GM18507 (cell line): ENCODE data around the gene GLYR1.

ENCODE experiments used
- DNase-seq: peaks from one replicate; pipeline ENCODE4 v3.0.0; 2011; ENCODE audit warnings: low read depth; ENCODE audit not compliant: insufficient read length; ENCODE audit errors: extremely low spot score
- FAIRE-seq: peaks from 2 replicates; lab custom pipeline; 2011; peaks lifted over from hg19 to GRCh38; lab: Jason Lieb, UNC

GLYR1 gene

DNA sequence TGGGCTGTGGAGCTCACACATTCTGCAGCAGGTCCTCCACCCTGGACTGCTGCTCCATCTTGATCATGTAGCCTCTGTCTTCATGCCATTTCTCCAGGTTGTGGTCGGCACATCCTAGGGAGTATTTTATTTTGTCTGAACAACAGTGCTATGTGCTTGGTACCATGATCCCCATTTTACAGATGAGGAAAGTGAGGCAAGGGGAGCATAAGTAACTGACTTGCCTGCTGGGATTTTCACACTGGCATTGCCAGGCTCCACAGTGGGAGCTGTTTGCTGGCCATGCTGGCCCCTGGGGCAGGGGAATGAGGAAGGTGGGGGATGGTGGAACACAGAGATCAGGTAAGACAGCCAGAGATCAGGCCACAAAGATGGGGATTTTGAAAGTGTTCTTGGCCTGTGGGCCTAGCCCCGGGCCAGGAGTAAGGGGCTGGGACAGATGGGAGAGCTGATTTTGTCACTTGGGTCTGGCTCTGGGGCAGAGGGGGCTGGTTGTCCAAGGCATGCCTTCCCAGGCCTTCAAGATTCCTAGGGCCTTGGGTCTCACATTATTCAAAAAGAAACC lies 70.9 kb downstream of the GLYR1 start:
- DNase-seq (no peak), FAIRE-seq (no peak)

DNA sequence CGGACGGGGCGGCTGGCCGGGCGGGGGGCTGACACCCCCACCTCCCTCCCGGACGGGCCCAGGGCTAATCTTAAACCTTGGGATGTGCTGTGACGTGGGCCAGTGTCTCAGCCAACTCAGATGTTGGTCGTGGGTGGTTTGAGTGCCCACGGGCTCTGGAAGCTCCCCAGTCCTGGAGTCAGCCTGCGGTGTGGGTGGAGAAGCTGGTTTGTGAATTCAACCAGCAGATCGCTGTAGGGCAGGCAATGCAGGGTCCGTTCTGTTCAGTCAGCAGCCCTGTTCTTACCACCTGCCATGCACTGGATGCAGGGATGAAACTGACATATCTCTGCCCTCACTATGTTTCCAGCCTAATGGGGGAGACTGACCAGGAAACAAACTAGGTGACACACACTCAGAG lies 72.1 kb downstream of the GLYR1 start:
- DNase-seq (no peak), FAIRE-seq (no peak)

DNA sequence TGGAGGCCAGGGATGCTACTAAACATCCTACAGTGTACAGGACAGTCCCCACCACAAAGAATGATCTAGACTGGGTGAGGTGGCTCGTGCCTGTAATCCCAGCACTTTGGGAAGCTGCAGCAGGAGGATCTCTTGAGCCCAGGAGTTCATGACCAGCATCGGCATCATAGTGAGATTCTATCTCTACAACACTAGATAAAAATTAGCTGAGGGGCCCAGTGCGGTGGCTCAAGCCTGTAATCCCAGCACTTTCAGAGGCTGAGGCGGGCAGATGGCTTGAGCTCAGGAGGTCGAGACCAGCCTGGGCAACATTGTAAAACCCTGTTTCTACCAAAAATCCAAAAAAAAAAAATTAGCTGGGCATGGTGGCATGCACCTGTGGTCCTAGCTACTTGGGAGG lies 74.7 kb downstream of the GLYR1 start:
- DNase-seq (no peak), FAIRE-seq (no peak)

DNA sequence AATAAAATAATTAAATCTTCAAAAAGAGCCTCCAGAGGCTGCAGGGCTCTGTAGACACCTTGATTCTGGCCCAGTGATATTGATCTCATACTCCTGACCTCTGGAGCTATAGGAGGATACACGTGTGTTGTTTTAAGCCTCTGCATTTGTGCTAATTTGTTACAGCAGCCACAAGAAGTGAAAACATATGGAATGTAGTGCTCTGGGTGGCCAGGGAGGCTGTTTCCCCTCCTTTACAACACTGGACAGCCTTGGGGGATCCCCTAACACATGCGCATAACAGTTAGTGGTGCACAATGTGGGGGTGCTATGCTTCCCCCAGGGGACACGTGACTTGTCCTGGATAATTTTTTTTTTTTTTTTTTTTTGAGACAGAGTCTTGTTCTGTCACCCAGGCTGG lies 75.4 kb downstream of the GLYR1 start:
- FAIRE-seq (no peak), DNase-seq (no peak)

DNA sequence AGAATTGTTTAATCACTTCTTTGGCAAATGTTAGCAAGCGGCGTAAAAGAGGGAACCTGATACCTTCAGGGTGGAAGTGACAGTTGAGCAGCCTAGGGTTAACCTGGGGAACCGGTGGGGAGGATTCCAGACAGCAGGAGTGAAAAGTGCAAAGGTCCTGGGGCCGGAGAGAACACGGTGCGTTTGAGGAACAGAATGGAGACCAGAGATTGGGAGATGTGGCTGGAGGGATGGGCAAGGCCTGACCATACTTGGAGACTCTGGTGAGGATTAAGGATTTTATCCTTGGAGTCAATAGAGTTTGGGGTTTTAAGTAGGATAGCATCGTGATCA lies 77.8 kb downstream of the GLYR1 start:
- no peak for FAIRE-seq
- no peak for DNase-seq

DNA sequence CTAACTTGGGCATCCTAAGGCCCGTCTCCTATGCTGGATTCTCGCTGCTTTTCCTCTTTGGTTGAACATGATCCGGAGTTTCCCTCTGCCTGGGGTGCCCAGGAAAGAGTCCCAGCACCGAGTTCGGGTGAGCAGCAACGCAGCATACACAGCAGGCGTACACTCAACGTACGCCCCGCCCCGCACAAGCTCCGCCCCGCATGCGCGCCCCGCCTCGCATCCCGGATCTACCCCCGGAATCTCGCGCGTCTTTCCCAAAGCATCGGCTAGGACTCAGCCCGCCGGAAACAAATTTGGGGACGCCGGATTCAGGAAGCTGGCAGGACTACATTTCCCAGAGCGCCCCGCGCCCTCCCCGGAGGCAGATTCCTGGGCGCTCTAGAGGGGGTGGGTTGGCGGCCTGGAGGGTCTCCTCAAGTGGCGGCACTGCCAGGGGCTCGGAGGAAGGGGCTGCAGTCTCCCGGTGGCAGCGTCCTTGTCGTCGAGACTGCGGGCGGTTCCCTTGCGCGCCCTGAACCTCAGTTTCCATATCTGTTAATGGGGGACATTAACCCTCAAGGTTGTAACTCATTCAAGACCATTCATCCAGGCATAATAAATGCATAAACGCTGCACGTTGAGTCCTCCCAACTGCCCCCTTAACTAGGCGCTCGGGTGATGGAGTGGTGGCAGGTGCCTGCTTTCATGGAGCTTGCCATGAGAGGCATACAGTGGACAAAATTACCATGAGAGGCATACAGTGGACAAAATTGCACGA lies 78.4 kb downstream of the GLYR1 start:
- FAIRE-seq (peak; percentile 84), DNase-seq (peak; percentile 85)

DNA sequence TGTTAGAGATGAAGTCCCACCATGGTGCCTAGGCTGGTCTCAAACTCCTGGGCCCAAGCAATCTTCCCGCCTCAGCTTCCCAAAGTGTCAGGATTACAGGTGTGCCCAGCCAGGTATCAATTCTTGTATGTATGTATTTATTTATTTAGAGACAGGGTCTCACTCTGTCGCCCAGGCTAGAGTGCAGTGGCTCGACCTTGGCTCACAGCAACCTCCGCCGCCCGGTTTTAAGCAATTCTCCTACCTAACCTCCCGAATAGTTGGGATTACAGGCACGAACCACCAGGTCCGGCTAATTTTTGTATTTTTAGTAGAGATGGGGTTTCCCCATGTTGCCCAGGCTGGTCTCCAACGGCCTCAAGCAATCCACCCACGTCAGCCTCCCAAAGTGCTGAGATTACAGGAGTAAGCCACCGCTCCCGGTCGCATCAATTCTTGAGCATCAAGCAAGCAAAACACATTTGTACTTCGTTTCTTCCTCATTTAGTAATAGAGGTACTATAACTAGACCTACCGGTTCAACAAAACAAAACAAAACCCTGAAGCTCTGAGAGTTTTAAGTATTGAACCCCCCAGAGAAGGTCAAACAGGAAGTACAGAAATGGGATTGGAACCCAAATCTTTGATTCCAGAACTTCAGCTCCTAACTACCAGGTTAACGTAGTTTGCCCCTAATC lies 79.1 kb downstream of the GLYR1 start:
- DNase-seq (no peak), FAIRE-seq (no peak)

DNA sequence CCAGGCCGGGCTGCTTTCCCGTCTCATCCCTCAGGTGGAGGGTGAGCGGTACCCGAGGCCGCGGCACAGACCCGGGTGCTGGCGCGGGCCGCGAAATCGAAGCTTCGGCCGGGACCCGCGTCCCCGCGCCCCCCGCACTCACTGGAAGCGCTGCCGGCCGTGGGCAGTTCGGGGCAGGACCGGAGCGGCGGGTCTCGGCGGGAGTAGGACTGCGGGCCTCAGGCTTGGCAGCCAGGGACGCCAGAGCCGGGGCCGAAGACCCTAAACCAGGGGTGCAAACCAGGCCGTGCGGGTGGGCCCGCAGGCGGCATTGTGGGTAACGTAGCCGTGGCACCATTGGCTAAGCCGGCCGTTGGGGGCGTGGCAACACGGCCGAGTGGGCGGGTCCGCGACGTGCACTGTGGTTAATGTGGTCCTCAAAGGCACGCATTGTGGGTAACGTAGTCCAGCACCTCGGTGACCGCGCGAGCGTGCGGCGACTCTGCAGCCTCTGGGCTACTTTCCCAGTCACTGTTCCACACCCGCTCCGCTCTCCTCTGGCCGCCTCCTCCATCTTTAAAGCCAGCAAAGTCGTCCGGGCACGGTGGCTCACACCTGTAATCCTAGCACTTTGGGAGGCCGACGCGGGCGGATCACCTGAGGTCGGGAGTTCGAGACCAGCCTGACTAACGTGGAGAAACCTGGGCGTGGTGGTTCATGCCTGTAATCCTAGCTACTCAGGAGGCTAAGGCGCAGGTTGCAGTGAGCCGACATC lies 80.0 kb downstream of the GLYR1 start, which contains the start of gene ZNF500:
TSS of gene ZNF500 (minus strand) at position 288 of the 754 bp plus-strand sequence. CDS start 1,184 bp downstream, outside the sequence.
- DNase-seq (peak; percentile 89), FAIRE-seq (peak; percentile 98)

DNA sequence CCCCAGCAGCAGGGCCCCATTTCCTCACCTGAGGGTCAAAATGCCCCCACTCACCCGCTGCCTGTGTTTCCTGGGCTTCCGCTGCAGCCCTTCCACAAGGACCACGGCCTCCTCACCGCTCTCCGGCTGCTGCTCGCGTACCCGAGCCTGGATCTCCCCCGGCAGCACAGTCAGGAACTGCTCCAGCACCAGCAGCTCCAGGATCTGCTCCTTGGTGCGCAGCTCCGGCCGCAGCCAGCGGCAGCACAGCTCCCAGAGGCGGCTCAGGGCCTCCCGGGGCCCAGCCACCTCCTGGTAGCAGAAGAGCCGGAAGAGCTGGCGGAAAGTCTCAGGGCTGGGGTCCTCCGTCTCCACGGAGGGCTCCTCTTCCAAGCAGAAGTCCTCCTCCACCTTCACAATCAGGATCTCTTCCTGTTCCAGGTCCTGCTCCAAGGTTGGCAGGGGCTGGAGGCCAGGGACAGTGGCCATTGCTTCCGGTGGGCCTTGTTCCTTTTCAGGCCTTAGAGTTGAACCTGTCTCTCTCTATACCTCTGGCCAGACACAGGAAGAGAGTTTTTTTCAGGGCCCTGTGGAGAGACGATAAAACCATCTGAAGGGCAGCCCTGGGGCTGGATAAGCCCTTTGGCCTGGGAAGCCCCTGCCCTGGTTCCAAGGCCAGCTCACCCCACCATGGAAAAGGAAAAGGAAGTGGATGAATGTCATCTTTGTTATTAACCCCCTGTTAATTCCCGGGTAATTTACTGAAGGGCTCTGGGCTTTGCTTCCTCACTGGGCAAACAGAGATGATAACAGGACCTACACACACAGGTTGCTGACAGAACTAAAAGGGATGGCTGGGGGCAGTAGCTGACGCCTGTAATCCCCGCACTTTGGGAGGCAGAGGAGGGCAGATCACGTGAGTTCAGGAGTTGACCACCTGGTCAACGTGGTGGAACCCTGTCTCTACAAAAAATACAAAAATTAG lies 81.3 kb downstream of the GLYR1 start:
- no peak for FAIRE-seq
- DNase-seq = no peak

DNA sequence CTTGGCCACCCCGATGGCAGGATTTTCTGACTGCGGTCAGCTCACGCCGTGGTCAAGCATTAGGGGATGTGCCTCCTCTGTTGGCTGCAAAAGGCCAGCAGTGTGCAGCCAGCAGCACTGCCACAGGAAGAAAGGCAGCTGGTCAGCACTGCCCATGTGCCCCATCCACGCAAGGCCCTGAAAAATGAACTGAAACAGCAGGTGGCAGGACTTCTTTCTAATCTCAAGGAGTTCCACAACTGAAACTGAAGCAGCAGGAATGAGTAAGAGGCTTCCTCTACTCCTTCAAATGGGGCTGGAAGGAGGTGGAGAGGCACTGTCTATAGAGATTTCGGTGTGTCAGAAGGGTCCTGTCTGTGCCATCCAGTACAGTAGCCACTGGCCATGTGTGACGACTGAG lies 83.3 kb downstream of the GLYR1 start:
- no peak for DNase-seq
- FAIRE-seq = no peak

DNA sequence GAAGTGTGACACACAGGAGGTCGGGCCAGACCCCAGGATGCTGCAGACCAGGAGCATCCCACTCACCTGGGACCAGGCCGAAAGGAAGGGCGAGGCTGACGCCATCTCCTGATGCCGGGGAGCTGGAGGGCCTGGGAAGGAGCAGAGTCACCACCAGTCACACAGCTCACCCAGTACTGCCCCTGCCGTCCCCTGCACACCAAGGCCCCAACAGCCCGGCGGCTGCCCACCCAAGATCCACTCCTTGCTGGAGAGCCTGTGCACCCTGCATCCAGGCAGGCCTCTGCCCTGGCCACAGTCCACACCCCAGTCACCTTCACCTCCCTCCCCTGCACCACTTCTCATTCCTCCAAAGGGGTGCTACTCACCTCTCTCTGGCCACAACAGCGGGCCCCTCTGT lies 84.9 kb downstream of the GLYR1 start:
- DNase-seq (no peak), FAIRE-seq (no peak)

DNA sequence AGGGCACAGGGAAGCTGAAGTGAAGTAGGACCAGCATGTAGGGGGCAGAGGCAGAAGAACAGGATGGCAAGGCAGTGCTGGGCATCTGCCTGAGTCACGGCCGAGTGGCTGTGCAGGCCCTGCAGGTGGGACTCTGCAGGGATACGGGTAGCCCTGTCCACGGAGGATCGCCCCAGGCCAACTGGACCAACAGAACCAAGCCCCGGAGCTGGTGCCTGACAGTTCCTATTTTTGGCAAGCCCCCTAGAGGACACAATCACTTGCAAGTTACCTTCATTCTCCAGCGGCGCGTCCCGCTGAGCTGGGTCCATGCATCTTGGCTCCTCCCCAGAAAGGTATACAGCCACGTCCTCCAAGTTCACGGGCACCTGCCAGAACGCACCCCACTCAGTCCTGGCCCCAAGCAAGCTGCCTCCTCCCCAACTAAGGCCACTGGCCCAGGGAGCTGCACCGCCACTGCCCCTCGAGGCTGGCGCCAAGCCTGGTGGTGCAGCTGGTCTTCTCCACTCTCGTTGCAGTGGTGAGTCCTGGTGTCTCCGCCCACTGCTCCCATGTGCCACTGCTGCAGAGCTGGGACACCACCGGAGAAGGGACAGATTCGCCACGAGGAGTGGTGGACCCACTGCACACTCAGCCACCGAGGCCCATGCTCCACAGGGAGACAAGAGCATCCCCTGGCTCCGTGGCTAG lies 86.7 kb downstream of the GLYR1 start:
- no peak for FAIRE-seq

DNA sequence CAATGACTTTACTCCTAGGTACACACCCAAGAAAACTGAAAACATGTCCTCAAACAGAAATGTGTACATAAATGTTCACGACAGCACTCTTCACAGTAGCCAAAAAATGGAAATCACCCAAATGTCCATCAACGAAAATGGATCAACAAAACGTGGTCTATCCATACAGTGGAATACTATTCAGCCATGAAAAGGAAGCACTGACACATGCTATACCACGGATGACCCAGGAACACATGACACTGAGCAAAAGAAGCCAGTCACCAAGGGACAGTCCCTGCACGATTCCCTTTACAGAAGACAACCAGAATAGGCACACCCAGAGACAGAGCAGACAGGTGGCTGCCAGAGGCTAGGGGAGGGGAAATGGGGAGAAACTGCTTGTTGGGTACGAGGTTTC lies 91.4 kb downstream of the GLYR1 start:
- DNase-seq = no peak
- no peak for FAIRE-seq

More for the DNA sequence above, 86.7 kb downstream of the GLYR1 start:
- no peak for DNase-seq

DNA sequence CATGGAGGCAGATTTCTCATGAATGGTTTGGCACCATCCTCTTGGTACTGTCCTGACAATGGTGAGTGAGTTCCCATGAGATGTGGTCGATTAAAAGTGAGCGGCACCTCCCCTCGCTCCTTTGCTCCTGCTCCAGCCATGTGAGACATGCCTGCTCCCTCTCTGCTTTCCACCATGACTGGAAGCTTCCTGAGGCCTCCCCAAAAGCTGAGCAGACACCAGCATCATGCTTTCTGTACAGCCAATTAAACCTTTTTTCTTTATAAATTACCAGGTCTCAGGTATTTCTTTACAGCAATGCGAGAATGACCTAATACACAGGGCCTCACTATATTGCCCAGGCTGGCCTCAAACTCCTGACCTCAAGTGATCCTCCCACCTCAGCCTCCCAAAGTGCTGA lies 92.2 kb downstream of the GLYR1 start:
- no peak for FAIRE-seq

DNA sequence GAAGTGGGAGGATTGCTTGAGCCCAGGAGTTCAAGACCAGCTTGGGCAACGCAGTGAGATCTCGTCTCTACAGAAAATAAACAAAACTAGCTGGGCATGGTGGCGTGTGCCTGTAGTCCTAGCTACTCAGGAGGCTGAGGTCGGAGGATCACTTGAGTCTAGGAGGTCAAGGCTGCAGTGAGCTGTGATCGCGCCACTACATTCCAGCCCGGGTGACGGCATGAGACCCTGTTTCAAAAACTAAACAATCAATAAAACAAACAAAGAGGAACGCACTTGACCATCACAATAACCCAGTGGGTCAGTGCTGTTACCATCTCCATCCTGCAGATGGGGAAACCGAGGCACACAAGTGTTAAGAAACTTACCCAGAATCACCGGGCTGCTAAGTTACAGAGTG lies 93.9 kb downstream of the GLYR1 start:
- DNase-seq (no peak), FAIRE-seq (no peak)

More for the DNA sequence above, 92.2 kb downstream of the GLYR1 start:
- DNase-seq = no peak
